Measurements from ENCODE around the gene CACNA2D1.
A peak's percentile ranks its signal among the peaks of the same experiment; 100 is the strongest.

The CACNA2D1 gene

DNA sequence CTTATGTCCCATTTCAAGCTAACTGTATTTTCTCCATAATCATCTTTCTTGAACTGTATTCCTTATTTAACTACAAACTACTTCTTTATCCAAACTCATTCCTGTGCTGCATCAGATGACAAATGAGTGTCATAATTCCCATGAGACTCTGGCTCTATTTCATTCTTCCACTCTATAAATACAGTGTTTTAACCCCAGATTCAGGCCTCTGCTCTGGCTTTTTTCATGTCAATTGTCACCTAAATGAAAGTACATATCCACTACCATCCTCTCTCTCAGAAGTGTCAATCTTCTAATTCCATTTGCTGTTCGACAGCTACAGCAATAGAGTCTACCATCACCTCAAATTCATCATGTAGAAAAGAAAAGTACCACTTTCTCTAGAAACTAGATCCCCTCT, 172.7 kb downstream of the CACNA2D1 start:
- DNase-seq, result no peak

DNA sequence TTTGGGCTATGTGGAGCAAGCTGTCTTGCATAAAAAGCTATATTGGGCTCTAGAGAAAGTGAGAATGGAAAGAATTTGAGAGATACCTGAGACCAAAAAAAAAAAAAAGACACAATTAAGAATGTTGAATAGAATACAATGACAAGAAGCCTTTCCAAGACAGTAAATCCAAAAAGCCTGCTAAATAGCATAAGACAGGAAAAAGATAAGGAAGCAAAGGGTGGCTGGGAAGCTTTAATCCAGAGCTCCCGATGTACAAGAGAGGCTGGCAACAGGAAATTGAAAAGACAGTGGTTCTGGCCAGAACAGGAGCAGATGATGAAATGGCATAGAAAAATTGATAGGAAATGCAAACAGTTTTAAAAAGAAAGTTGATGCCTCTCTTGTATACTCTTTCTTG, 174.9 kb downstream of the CACNA2D1 start:
- no peak for DNase-seq

DNA sequence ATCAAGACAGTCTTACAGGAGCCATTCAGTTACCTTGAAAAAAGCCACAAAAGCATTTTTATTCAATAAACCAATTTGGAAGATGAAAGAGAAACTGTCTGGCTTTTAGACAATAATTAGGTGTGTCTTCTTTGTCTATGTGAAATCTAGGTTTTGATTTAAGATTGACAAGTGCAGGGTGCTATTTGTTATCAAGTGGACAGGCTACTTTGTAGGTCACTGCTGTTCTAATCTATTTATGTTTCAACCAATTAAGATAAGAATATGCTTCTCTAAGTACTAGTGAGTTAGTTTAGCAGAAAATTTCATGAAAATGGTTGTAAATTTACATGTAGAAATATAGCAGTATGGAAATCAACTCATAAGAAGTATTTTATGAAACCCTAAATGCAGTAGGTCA, 177.5 kb downstream of the CACNA2D1 start:
- DNase-seq, result no peak

DNA sequence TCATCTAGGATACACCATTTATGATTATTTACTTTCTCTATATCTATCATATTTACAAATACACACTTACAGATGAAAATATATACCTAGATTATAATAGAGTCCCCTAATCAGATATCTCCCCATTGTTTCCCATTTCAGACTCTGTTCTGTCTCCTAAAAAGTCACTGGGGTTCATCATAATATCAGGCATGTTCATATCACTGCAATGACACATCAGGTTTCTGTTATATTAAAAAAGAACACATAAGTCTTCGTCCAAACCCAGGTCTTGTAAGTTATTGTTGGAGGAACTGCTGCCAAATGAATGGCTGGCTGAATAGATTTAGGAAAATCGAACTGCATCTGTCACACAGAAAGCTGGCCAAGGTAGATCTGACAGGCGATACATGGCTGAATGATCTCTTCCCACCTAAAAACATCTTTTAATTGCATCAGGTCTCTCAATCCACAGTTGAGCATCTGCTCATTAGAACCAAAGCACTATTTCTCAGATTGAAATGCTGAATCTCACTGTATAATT, 178.7 kb downstream of the CACNA2D1 start:
- no peak for DNase-seq

DNA sequence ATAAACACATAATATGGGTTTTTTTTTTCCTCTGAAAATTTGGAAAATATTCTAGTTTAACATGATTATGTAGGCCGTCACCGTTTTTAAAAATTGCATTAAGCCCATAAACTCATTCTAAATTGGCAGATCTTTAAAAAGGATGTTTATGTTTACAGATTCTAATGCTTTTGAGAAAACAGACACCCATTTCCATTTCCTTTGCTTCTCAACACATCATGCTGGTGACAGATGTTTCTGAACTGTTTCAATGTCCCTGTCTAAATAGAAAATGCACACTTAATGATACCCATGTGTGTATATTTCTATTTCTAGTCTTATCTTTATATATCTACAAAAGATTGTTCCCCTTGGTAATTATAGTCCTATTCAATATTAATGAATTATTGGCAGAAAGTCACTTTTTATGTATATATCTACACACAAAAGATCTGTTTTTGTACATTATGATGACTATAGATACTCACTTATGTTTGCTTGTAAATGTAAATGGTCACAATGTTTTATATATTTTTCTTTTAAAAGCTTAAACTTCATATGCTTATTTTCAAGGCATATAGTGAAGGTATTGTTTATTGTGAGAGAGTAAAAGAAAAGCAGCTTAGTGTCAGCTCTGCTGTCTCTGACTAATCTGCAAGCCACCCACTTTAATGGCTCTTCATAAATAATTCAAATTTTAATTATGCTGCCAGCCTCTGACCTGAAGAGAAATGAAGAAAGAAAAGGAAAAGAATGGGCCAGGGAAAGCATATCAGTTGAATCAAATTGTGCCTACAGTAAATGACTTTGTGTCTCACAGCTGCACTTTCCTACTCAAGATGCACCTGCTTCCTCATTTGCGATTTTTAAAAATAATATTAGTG, 179.4 kb downstream of the CACNA2D1 start:
- no peak for DNase-seq

DNA sequence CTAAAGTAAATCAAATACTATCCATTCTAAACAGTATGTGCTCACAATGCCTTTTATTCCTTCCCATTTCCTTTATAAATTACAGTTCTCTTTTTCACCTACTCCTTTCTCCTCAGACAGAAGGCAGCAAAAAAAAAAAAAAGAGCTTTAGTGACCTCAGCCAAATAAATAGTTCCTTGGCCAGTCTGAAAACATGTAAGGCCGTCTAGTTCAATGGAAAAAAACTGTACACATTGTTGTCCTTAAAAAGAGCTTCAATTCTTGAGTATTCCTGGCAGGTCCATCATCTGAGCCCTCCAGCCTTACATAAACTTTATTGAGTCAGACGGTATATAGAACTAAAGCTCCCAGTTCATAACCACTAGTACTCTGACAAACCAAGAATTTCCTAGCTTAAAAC, 185.4 kb downstream of the CACNA2D1 start:
- DNase-seq, result no peak

DNA sequence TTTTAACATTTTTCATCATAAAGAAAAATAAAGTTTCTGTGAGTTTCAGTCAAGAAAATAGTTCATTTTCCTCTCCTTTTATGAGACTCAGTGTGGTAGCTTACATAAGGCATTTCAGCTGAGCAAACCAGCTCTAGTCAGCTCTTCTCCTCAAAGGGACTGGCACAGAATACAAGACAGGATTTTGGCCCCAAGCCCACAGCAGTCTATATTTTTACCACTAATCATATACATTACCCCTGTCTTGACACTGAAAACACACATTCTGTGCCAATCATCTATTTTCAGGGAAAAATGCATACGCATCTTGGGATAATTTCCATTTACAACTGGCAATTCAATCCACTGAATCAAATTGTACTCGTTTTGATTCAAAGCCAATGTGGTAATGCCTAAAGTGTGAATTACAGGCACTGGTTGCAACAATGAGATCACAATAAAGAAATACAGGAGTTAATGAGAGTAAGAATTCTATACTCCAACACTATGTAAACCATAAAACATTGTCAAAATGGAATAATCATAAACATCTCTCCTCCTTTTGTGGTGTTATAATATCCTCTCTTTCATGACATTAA, 186.4 kb downstream of the CACNA2D1 start:
- no peak for DNase-seq

DNA sequence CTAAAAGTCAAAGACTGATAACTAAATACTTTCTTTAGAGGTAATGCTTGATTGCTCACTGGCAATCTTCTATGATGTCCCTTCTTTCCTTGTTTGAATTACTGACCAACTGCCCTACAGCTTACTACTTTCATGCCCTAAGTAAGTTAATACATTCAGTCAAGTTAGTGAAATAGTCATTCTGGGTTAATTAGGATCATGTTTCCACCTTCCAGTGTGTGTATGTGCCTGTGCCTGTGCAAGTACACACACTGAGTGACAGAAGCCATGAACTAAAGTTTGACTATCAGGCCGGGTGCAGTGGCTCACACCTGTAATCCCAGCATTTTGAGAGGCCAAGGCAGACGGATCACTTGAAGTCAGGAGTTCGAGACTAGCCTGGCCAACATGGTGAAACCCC, 187.9 kb downstream of the CACNA2D1 start:
- no peak for DNase-seq

DNA sequence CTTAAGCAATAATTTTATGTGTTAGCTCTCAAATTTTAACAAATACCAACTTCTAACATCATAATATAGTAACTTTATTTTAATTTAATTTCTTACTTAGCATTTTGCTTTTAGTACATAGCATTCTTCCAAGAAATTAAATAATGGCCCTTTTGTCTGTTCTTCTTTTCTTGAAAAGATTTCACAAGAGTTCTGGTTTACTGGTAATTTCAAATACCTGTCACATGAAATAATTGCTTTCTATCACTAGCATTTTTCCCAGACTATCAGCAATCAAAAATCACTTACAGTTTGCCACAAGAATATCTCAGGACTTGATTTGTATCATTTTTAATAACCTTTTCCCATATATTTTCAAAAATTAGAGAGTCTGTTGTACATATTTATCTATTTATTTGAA, 193.0 kb downstream of the CACNA2D1 start:
- no peak for DNase-seq

DNA sequence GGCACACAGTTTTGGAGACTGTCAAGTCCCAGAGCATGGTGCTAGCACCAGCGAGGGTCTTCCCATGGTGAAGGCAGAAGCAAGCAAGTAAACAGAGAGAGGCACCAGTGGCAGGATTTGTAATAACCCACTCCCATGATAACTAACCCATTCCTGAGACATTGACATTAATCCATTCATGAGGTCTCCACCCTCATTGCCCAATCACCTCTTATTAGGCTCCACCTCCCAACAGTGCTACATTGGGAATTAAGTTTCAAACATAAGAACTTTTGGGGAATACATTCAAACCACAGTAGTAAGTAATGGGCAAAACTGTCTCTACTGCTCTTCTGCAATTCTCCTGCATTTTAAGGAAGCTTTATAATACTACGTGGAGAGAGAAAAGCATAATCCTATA, 193.6 kb downstream of the CACNA2D1 start:
- DNase-seq, result no peak

DNA sequence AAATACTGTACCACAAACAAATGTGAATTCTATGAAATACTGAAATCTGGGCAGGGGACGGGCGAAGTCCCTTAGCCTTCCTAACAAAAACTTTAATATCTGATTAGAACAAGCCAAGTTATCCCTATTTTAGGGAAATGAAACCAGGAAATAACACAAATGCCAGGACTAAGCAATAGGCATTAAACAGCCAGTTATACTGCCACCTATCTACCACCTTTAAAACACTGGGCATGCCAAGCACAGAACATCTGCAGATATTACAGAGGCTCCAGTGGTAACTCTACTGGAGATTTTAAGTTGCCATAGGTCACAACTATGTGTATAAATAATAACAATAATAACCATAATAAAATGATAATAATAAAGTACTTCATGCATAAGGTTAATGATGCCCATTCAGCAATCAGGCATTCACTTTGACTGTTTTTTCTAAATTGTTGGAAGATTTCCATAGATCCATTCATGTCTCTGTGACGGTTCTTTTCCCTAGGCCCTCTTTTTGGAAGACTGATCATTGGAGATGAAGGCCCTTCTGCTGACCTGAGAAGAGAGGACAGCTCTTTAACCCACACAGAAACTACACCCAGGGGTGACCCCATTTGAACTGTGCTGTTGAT, 195.7 kb downstream of the CACNA2D1 start:
- DNase-seq, result no peak

DNA sequence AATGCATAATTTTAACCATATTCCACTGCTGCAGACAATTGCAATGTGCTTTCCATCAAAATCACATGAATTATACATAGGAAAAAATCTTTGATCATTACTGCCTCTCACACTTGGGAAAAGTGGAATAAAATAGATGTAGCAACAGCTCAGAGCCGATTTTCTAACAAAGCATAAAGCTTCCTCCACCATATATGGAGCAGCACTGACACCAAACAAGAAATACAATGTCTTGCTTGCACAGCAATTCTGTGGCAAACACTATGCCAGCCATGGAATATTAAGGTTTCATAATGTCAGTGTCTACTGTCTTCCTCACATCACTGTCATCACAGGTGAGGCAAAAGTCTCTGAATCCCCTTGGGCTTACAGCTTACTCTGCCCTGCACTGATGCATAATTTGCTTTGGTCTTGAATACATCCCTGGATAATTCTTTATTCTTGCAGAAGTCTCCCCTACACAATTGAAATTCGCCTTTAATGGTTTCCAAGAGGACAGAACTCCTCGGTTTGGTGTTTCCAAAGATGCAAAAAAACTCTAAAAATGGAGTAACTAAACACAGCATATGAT, 198.5 kb downstream of the CACNA2D1 start:
- no peak for DNase-seq

DNA sequence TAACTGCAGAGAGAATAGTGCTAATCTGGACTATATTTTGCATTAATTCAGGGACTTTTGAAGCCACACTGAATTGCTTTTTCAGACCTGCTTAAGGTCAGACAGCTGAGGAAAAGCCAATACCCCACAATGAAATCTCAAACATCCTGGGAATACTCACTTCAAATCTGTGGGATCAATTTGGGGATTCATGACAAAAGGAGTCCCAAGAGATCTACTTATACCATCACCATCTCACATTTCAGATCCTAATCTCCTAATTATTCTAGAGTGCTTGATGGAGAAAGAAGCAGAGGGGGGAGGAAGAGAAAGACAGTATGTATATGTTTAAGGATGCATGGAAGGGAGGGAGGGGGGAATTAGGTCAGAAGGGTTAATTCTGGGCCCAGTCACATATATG, 202.2 kb downstream of the CACNA2D1 start:
- no peak for DNase-seq

DNA sequence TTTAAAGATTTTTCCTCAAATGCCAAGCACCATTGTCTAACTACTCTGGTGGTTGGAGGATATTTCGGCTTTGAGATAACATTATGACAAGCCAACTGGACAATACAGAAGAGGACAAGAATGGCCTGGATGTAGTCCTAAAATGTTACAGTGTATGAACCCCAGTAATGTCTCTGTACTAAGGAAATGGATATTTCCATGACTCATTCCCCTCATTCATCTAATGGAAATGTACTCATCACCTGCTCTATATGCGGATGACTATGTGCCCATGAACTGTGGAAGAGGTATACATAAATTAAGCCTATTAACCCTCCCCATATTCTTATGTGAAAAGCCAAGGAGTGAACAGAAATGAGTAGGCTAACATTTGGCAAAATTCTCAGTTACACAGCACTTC, 207.9 kb downstream of the CACNA2D1 start:
- no peak for DNase-seq

DNA sequence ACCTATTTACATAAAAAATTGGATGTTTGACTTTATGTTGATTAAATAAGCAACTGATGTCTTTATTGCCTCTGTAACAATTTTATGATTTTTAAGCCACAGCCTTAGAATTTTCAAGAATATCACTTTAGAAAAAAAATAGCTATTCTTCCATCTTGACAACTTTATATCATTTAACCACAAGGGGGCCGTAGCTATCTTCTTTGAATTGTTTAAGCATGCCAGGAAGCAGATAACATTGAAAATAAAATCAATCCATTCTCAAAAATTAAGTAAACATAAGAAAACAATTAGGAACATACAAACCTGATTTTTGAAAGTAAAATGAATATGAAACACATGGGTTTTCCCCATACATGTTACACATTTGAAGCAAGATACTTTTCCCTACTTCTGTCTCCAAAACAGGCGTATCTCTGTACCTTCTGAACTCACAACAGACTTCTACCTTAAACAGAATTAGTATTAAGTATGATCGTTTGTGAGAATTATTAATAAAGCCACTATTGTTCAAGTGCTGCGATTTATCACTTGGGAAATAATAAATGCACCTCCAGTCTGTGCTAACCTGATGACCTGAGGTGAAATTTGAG, 209.0 kb downstream of the CACNA2D1 start:
- DNase-seq, result peak in 1 of 2 donors; percentile 13

DNA sequence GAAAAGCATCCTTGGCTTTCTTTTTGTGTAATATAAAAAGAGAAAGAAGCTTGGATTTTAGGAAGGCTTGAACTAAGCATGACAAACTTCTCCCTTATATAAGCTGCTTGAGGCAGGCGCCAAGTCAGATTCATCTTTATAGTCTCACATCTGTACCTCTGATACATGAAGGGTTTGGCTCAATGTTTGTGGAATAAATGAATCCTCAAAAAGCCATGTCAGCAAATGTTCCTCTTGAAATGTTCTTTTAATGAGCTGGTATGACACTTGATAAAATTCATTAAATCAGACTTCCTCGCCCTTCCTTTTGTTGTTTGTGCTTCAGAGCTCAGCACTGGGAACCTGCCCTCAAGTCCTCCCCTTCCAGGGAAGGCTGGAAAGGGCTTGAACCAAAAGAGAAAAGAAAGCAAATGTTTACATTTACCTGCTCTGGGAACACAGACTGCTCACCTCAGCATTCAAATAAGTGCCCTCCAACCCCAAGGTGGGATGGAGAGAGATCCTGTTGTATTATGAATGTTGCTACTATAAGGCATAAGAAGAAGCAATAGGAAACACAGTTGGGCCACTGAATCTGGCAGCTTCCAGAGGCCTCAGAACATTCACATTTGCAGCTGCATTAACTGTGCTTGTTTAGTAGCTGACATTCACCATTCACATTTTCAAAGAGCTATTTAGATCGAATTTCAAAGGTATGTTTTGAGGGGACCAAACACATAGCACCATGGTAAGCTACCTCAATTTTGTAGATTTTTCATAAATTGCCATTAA, 212.6 kb downstream of the CACNA2D1 start:
- DNase-seq, result no peak

DNA sequence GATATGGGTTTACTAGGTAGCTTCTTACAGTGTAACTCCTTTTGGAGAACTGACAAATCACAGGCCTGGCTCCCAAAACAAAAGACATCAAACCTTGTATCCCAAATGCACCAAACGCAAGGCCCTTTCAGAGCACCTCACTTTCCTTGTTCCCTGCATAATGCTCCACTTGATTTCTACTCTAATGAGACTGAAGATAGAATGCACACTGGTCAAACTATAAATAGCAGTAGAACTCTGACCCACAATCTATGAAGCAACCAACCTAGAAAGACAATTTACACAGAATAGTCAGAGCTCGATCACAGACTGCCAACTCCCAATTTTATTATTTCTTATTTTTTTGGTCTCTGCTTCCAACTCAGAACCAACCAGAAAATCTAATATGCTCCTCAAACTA, 214.4 kb downstream of the CACNA2D1 start:
- no peak for DNase-seq

DNA sequence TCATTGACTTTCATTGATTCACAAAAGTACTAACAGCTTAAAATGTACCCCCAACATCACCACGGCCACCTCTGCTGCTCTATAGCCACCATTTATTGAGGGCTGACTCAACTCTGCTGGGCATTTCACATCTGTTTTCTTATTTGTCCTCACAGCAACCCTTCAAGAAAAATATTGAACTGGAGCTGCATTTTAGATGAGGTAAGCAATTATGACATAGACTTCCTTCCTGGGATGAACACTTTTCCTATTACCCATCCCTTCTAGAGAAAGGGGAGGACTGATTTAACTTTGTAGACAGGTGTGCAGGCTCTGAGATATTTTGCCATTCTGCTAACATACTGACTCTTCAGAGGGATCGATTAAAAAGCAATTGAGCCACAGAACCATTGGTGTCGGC, 217.4 kb downstream of the CACNA2D1 start:
- no peak for DNase-seq

DNA sequence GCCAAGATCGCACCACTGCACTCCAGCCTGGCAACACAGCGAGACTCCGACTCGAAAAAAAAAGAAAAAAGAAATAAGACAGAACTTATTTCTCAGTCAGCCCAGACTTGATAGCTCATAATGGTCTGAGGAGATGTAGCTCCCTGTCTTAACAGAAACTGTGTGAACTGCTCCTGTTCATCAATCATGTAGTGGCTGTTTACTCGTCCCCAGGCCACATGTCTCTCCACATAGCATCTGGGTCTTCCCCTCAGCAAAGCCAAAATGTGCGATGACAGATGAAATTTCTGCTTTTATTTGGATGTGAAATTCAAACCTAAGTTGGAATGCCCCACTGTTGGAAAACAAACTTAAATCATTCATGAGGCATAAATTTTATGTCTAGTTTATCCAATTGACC, 219.0 kb downstream of the CACNA2D1 start:
- DNase-seq, result no peak

DNA sequence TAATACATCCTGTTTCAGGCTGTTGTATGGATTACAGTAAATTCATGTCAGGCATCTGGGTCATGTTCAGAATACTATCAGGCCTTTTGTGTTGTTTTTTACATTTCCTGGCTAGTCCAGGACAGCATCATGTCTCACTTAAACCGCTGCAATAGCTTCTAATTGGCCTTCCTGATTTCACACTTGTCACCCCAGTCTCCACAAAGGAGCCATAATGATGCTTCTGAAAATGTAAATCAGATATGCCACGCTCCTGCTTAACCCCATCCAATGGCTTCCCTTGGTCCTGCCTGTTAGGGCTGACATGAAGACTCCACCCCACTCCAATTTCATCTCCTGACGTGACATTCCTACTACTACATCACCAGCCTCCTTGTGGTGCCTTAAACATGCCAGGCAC, 220.0 kb downstream of the CACNA2D1 start:
- DNase-seq, result no peak

DNA sequence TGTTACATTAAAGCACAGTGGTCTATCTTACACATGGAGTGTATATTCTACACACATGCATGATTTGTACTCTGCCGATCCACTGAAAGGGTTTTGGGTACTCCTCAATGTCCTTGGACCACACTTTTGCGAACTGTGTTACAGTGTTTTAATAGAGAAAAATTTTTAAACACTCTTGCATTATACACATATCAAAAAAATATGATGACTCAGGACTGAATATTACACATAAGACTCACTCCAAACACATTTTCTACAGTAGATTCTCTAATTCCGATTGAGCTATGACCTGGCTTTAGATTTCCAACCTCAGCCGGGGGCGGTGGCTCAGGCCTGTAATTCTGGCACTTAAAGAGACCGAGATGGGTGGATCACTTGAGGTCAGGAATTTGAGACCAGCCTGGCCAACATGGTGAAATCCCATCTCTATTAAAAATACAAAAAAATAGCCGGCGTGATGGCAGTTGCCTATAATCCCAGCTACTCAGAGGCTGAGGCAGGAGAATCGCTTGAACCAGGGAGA, 222.4 kb downstream of the CACNA2D1 start:
- DNase-seq, result no peak

DNA sequence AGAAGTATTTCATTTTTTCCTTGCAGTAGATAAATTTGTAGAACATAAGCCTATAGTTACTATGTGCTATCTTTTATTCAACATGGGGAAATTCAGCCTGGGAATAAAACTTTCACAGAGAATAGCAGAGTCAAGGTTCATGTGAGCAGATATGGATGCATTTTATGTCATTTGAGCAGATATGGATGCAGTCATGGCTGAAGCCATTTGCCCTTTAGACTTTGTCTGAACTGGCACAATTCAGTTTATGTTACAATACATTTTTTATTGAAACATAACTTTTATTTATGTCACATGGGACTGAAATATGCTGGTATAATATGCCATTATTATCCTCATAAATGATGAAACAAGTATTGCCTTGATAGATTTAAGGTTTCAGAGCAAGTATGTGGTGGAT, 231.1 kb downstream of the CACNA2D1 start:
- no peak for DNase-seq

Measured in bone marrow (tissue), 2 donors.